Measurements from ENCODE around the gene RNASE13.

RNASE13 gene

GRCh38 chr14:21034707-21035106, at the start of gene RNASE13:
Gene RNASE13 (minus strand): TSS chr14:21034807. CDS start chr14:21034288, 519 bp downstream.
- DNase-seq: no peak

- DNase-seq: no peak
These were observed 49.8 kb upstream of the RNASE13 start for GRCh38 chr14:21084396-21084795.

- no peak for DNase-seq
These were observed 49.1 kb upstream of the RNASE13 start for GRCh38 chr14:21083565-21084325.

- no peak for DNase-seq
These were observed 47.0 kb upstream of the RNASE13 start for GRCh38 chr14:21081521-21082142.

GRCh38 chr14:21078726-21079125, 44.1 kb upstream of the RNASE13 start:
- DNase-seq: no peak

- no peak for DNase-seq
These were observed 43.7 kb upstream of the RNASE13 start for GRCh38 chr14:21078287-21078686.

- no peak for DNase-seq
These were observed 43.1 kb upstream of the RNASE13 start for GRCh38 chr14:21077672-21078071.

- no peak for DNase-seq
These were observed 41.3 kb upstream of the RNASE13 start for GRCh38 chr14:21075719-21076437.

- DNase-seq: no peak
These were observed 40.0 kb upstream of the RNASE13 start for GRCh38 chr14:21074398-21075272.

- no peak for DNase-seq
These were observed 39.3 kb upstream of the RNASE13 start for GRCh38 chr14:21073921-21074320.

- DNase-seq: no peak
These were observed 38.3 kb upstream of the RNASE13 start for GRCh38 chr14:21072781-21073339.

GRCh38 chr14:21072031-21072473, 37.4 kb upstream of the RNASE13 start:
- DNase-seq: no peak

GRCh38 chr14:21071225-21072030, 36.8 kb upstream of the RNASE13 start:
- DNase-seq: peak; percentile 28

GRCh38 chr14:21070610-21071224, 36.1 kb upstream of the RNASE13 start:
- DNase-seq: no peak

GRCh38 chr14:21070083-21070609, 35.5 kb upstream of the RNASE13 start, which contains the start of gene ARHGEF40:
Gene ARHGEF40 (plus strand): TSS chr14:21070304. CDS start chr14:21070397, 93 bp downstream.
- no peak for DNase-seq

GRCh38 chr14:21069388-21070082, 34.9 kb upstream of the RNASE13 start:
- DNase-seq: no peak

GRCh38 chr14:21068521-21069387, 34.1 kb upstream of the RNASE13 start:
- no peak for DNase-seq

- no peak for DNase-seq
These were observed 32.4 kb upstream of the RNASE13 start for GRCh38 chr14:21066882-21067502.

Data from NCI-H2081 treated with DMSO at 0.1 percent for 48 hours (cell line).